OCI-LY7 (cell line): Measurements from ENCODE around the gene SEZ6L.

Experiments
- EZH2phosphoT487 ChIP-seq: fragments of 200-600 bp; sonication (generic); IDR thresholded peaks from 2 replicates; pipeline ENCODE4 v1.6.1; 2018; ENCODE audit warnings: low read depth, borderline replicate concordance, mild to moderate bottlenecking, mixed run types, antibody characterized with exemption, low read length, moderate library complexity, mixed read lengths
- TF ChIP-seq, protein P1 (sequence below): fragments of 200-600 bp; sonication (generic); conservative IDR thresholded peaks from 2 replicates; pipeline ENCODE4 v1.5.1; 2014; ENCODE audit warnings: mild to moderate bottlenecking, antibody characterized with exemption, low read length, moderate library complexity, mixed read lengths

DNA sequence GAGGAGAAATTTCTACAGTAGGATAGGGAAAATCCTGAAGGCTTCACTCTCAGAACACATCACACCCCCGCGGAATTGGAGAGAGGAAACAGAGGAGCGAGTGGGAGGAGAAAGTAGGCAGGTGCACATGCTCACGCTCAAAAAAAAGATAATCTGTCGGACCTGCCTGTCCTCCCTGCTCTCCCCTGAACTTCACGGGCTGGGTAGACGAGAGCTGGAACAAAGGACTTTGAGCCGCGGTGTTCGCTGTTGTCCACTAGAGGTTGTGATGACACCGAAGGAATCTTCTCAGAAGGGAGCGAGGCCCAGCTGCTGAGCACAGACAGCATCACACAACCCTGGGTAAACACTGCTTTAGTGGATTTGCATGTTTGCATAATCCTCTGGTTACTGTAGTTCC is 5.0 kb downstream of the SEZ6L start:
- TF ChIP-seq, protein P1, sequence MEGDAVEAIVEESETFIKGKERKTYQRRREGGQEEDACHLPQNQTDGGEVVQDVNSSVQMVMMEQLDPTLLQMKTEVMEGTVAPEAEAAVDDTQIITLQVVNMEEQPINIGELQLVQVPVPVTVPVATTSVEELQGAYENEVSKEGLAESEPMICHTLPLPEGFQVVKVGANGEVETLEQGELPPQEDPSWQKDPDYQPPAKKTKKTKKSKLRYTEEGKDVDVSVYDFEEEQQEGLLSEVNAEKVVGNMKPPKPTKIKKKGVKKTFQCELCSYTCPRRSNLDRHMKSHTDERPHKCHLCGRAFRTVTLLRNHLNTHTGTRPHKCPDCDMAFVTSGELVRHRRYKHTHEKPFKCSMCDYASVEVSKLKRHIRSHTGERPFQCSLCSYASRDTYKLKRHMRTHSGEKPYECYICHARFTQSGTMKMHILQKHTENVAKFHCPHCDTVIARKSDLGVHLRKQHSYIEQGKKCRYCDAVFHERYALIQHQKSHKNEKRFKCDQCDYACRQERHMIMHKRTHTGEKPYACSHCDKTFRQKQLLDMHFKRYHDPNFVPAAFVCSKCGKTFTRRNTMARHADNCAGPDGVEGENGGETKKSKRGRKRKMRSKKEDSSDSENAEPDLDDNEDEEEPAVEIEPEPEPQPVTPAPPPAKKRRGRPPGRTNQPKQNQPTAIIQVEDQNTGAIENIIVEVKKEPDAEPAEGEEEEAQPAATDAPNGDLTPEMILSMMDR, result no peak; the same call in 1 of the 2 replicates
- TF ChIP-seq EZH2phosphoT487, result no peak
